ENCODE measurements around the gene TMPRSS4. TPM values are rescaled to one million over a fixed set of nuclear protein-coding genes. Genes with fewer than 3 reads are reported as not detected.
A peak's percentile ranks its signal among the peaks of the same experiment; 100 is the strongest.

Gene TMPRSS4
- total and polyA plus RNA-seq, 9 of the 15 experiments (the other 6 are each of a cell fraction or from before 2014, with no cell fraction given): 4.0 to 10.0 (median 5.6) TPM

- TF ChIP-seq CHD7 (IDR thresholded peaks at IDR 0.05; ENCODE audit: low read depth, low read length) (no peak), THAP7 (CRISPR knock-in tag; IDR thresholded peaks at IDR 0.05) (no peak), SRSF3 (IDR thresholded peaks at IDR 0.05; ENCODE audit: insufficient read depth, low read length) (no peak), MCM3 (IDR thresholded peaks at IDR 0.05) (no peak), CHD2 (IDR thresholded peaks at IDR 0.05; ENCODE audit: low read depth, low read length) (0 out of 2 replicates have a peak, but pooled peaks have one; percentile 15), ZNF140 (CRISPR knock-in tag; IDR thresholded peaks at IDR 0.05) (no peak), AFF4 (CRISPR knock-in tag; IDR thresholded peaks at IDR 0.05) (no peak), ARID2 (IDR thresholded peaks at IDR 0.05) (no peak), SRSF1 (IDR thresholded peaks at IDR 0.05; ENCODE audit: low read depth, low read length) (no peak)
These were observed 25.9 kb downstream of the TMPRSS4 start (continued) for GRCh38 chr11:118102721-118103261.
